Smooth muscle cell (in vitro differentiated cells): ENCODE measurements around the gene GSTP1. TPM values are rescaled to one million over a fixed set of nuclear protein-coding genes. Genes with fewer than 3 reads are reported as not detected.

ENCODE experiments used
- DNase-seq: peaks from one replicate; lab custom pipeline; 2025; ENCODE audit not compliant: unreplicated experiment; lab: John Stamatoyannopoulos, UW
- H2AFZ ChIP-seq: fragments of 200-600 bp; sonication (generic); 2 replicates; pipeline ENCODE4 v1.6.0; 2016; ENCODE audit warnings: antibody characterized with exemption, low read depth, mild to moderate bottlenecking
- H3F3A ChIP-seq: fragments of 200-600 bp; sonication (generic); 2 replicates; pipeline ENCODE4 v1.6.0; 2017; ENCODE audit warnings: antibody characterized with exemption, low read depth
- H3K27ac ChIP-seq: fragments of 200-600 bp; sonication (generic); 2 replicates; pipeline ENCODE4 v1.5.1; 2016; ENCODE audit warnings: low read depth, mild to moderate bottlenecking
- H3K27me3 ChIP-seq: fragments of 200-600 bp; sonication (generic); 2 replicates; pipeline ENCODE4 v1.6.1; 2016; ENCODE audit warnings: low read depth, mild to moderate bottlenecking
- H3K36me3 ChIP-seq: fragments of 200-600 bp; sonication (generic); 2 replicates; pipeline ENCODE4 v1.5.1; 2016; ENCODE audit warnings: low read depth
- H3K4me1 ChIP-seq: fragments of 200-600 bp; sonication (generic); 2 replicates; pipeline ENCODE4 v1.5.1; 2016; ENCODE audit warnings: low read depth
- H3K4me2 ChIP-seq: fragments of 200-600 bp; sonication (generic); 2 replicates; pipeline ENCODE4 v1.6.0; 2016; ENCODE audit warnings: mild to moderate bottlenecking
- H3K4me3 ChIP-seq: fragments of 200-600 bp; sonication (generic); 2 replicates; pipeline ENCODE4 v1.5.1; 2016; ENCODE audit warnings: mild to moderate bottlenecking
- H3K79me2 ChIP-seq: fragments of 200-600 bp; sonication (generic); 2 replicates; pipeline ENCODE4 v1.6.0; 2016; ENCODE audit warnings: low read depth, mild to moderate bottlenecking
- H3K9ac ChIP-seq: fragments of 200-600 bp; sonication (generic); 2 replicates; pipeline ENCODE4 v1.6.0; 2016; ENCODE audit warnings: low read depth
- H3K9me3 ChIP-seq: fragments of 200-600 bp; sonication (generic); replicated peaks from 2 replicates; pipeline ENCODE4 v1.5.1; 2016; ENCODE audit warnings: low read depth
- H4K20me1 ChIP-seq: fragments of 200-600 bp; sonication (generic); 2 replicates; pipeline ENCODE4 v1.6.0; 2016; ENCODE audit warnings: low read depth
- CTCF ChIP-seq: fragments of 200-600 bp; sonication (generic); IDR thresholded peaks from 2 replicates; pipeline ENCODE4 v1.5.1; 2017; ENCODE audit warnings: borderline replicate concordance, mild to moderate bottlenecking, antibody characterized with exemption; ENCODE audit not compliant: insufficient read depth, poor library complexity, severe bottlenecking
- WGBS: methylation state at CpG from one replicate; pipeline ENCODE4 v1.1.7; 2016; ENCODE audit warnings: low lambda C conversion rate; 5-methylcytosine and 5-hydroxymethylcytosine counted together
- polyA plus RNA-seq: library from polyadenylated mRNA; unstranded; fragments of >200 nt; fragmentation: Nextera tagmentation; extraction: Ambion mirVana; gene quantifications from 2 replicates; pipeline ENCODE4 v1.2.1, GENCODE V29; 2016
- total RNA-seq: library from RNA; depleted of rRNA; stranded (reverse); fragments of >200 nt; gene quantifications from 2 replicates; pipeline ENCODE4 v1.2.3, GENCODE V29; 2014

Gene GSTP1
- total and polyA plus RNA-seq, 2 experiments from 2014 or later = 874 to 1,489 TPM

GRCh38 chr11:67604815-67605214 is 21.2 kb downstream of the GSTP1 start:
- Histone ChIP-seq H3K27ac (no peak overlapping the region), H3K27me3 (no peaks in the 10 kb centered on the region), H4K20me1 (no peaks in the 10 kb centered on the region), H3F3A (no peaks in the 10 kb centered on the region), H3K36me3 (no peaks in the 10 kb centered on the region), H3K79me2 (peaks cover 16% of the 10 kb centered on the region), H3K9ac (no peak overlapping the region), H3K9me3 (no peaks in the 10 kb centered on the region), H3K4me2 (no peak overlapping the region), H3K4me1 (peaks cover 18% of the 10 kb centered on the region), H3K4me3 (no peak overlapping the region), H2AFZ (no peak overlapping the region)
- WGBS = 80% methylated on average over 2 of the region's 2 CpGs
- DNase-seq = no peak
- TF ChIP-seq CTCF = no peak

- no peak for TF ChIP-seq CTCF
- Histone ChIP-seq H3K9me3 (no peaks in the 10 kb centered on the region), H3K79me2 (peaks cover 16% of the 10 kb centered on the region), H3K4me3 (no peak overlapping the region), H3F3A (no peaks in the 10 kb centered on the region), H3K9ac (no peak overlapping the region), H3K4me1 (peaks cover 18% of the 10 kb centered on the region), H3K36me3 (no peaks in the 10 kb centered on the region), H3K27ac (no peak overlapping the region), H2AFZ (no peak overlapping the region), H4K20me1 (no peaks in the 10 kb centered on the region), H3K4me2 (no peak overlapping the region), H3K27me3 (no peaks in the 10 kb centered on the region)
- no peak for DNase-seq
- 72% methylated on average over 11 of the region's 11 CpGs for WGBS
These were observed 21.8 kb downstream of the GSTP1 start for GRCh38 chr11:67605231-67606011.

DNA sequence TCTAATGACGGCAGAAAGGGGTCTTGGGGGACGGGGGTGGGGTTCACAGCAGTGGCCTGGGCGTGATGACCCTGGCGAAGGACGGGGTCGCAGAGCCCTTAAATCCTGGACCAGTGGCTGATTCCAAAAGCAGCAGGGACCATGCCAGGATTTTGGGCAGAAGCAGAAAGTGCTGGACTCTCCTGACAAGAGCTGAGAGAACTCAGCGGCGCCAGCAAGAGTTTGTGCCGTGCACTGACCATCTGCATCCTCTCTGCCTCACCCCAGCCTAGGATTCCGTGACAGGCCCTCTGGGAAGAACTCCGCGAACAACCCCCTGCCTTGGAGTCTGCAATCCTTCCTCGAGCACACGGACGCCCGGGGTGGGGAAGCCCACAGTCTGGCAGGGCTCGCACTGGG is 22.5 kb downstream of the GSTP1 start:
- no peaks in the 10 kb centered on the region for H3K27me3 ChIP-seq
- H3K4me3 ChIP-seq = peak overlapping the region; percentile 71
- H3K79me2 ChIP-seq = peaks cover 16% of the 10 kb centered on the region
- no peak for DNase-seq
- no peak overlapping the region for H3K27ac ChIP-seq
- H3K4me1 ChIP-seq = peaks cover 18% of the 10 kb centered on the region
- 70% methylated on average over 17 of the region's 17 CpGs for WGBS
- no peak for TF ChIP-seq CTCF
- peak overlapping the region; percentile 84 for H3K9ac ChIP-seq
- H3F3A ChIP-seq = no peaks in the 10 kb centered on the region
- H3K9me3 ChIP-seq = no peaks in the 10 kb centered on the region
- H4K20me1 ChIP-seq = no peaks in the 10 kb centered on the region
- no peaks in the 10 kb centered on the region for H3K36me3 ChIP-seq
- peak overlapping the region; percentile 87 for H2AFZ ChIP-seq
- peak overlapping the region; percentile 87 for H3K4me2 ChIP-seq
